Activated T-helper 9 cell treated with anti-CD3 and anti-CD28 coated beads, Interleukin-2, amount 50 U/mL, for 16 hours (primary cell): ENCODE measurements around the gene DCP1B.

Experiments
- DNase-seq: peaks from one replicate; pipeline ENCODE4 v3.0.0-alpha.2; 2020; ENCODE audit warnings: low read depth

Gene DCP1B

DNA sequence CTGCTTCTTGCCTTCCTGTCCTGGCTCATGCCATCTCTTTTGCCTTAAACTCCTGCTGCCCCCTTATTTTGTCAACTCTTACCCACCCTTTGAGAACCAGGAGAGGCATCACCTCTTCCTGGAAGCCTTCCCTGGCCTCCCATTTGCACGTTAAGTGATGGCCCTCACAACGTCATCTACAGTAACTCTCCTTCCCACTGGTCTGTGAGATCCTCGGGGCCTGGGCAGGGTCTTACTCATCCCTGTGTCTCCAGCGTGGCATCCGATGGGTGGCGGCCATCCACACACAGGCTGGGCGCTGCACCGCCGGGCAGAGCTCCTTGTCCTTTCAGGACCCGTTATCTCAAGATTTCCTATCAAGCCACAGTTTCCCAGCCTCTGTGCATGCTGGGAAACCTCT, 69.0 kb downstream of the DCP1B start:
- DNase-seq, result no peak

DNA sequence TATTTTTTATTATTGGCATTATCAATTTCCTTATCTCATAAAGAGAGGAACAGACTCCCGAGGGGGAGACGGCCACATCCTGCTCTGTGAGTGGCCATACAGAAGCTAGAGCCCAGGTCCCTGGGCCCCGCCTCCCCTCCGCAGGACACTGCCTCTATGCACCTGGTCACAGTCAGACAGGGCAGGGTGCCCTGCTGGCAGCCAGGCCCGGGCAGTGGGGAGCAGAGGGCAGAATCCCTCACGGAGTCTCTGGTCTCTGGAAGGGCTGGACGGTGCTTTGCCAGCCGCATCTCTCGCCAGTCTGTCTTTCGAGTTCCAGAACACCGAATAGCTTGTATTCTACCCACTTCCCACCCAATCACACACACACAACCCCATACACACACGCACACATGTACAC, 69.4 kb downstream of the DCP1B start:
- no peak for DNase-seq

DNA sequence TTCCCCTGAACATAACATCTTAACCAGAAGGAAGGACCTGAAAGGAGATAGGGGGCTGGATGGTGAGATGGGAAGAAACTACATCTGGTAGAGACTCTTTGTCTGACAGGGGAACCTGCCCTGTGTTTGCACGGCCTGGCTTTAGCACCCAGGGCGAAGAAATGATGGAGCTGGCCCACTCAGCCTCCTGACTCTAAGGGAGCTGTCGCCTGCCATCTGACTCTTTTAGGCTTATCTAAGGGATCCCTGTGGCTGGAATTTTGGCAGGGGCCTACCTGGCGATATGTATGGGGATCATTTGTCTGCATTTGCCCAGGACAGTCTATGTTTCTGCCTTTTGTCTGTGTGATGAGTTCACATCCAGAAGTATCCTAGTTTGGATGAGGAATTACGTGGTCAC, 70.2 kb downstream of the DCP1B start:
- no peak for DNase-seq

DNA sequence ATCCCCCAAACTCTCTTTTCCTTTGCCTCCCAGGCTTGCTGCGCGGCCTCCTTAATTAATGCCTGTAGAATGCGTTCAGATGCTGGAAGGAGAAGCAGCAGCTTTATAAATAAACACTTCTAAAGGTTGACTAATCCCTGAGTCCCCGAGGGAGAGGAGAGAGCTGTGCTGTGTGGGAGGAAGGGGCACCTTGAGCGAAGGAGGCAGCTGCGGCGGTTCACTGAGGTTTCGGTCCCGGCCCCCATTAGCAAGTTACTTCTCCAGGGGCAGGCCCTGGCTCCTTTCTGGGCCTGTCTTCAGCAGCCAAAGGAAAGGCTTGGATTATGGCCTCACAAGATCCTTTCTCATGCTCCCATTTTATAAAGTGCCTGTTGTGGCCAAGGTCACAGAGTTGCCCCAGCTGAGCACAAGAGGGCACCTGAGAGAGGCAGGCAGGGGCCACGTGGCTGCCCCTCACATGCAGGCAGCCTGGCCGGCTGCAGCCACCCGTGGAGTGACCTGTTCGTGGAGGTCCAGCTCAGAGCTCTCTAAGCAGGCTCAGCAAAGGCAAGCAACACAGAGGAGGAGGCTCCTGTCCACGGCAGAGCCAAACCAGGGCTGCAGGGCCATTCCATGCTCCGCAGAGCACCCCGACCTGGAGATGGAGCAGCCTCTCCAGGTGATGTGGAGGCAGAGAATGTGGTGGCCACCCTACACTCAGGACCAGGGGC, 70.8 kb downstream of the DCP1B start:
- no peak for DNase-seq

DNA sequence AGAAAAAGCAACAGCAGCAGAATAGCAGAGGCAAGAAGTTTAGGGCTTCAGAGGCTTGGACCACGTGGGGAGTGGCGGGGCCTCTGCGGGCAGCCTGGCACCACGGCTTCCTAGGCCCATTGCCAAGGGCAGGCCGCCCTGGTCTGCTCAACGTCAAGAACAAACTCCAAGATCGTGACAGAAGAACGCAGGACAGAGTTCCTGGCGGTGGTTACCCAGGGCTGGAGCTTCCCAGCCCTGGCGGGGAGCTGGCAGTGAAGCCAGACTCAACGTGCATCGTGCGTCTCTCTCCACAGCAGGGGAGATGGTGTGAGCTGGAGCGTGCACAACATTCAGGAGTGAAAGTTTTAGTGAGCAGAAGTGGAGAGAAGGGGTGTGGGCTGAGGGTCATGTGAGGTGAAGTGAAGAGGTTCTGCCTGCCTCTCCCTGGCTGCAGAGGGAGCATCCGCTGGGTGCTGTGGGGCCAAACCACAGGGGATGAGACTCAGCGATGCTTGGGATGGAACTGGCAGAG, 71.9 kb downstream of the DCP1B start:
- no peak for DNase-seq

DNA sequence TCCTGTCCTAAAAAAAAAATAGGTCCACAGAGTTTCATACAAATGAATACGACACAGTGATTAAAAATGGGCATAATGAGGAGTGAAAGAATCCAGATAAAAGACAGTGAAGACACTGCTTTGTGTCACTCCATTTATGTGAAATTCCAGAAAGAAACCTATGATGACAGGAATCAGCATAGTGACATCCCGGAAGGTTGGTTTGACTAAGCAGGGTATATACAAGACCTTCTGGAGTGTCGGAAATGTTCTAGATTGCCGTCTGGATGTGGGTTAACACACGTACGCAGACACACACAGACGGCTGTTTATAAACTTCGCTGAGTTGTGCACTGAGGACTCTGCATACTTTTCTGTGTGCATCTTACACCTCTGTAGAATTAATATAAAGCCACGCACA, 72.6 kb downstream of the DCP1B start:
- DNase-seq, result no peak

DNA sequence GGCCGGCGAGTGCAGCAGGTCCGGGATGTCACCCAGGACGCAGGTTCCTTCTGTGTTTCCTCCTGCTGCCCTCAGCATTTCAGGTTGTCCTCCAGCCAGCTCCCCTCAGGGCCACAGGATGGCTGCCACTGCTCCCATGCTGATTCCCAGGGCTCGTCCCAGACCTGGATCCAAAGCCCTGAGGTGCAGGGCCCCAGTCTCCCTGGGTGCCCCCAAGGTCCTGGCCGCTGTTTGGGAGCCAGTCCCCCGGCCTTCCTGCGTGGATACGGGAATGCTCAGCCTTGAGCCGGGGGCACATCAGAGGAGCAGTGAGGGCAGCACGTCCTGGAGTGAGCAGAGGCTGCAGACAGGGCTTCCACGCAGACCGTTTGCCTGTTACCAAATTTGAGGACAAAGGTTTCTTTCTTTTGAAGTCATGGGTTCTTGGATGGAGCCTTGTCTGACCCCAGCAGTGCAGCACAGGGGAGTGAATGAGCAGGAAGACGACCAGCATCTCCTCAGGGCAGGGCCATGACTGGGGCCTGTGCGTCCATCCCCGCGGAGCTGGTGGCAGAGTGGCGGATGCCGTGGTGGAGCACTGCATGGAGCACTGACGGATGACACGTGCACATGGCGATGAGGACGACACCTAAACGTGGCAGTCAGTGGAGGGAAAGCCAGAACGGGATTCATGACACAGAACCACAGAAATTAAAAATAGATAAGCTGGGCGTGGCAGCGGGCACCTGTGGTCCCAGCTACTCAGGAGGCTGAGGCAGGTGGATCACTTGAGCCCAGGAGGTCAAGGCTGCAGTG, 73.3 kb downstream of the DCP1B start:
- no peak for DNase-seq

DNA sequence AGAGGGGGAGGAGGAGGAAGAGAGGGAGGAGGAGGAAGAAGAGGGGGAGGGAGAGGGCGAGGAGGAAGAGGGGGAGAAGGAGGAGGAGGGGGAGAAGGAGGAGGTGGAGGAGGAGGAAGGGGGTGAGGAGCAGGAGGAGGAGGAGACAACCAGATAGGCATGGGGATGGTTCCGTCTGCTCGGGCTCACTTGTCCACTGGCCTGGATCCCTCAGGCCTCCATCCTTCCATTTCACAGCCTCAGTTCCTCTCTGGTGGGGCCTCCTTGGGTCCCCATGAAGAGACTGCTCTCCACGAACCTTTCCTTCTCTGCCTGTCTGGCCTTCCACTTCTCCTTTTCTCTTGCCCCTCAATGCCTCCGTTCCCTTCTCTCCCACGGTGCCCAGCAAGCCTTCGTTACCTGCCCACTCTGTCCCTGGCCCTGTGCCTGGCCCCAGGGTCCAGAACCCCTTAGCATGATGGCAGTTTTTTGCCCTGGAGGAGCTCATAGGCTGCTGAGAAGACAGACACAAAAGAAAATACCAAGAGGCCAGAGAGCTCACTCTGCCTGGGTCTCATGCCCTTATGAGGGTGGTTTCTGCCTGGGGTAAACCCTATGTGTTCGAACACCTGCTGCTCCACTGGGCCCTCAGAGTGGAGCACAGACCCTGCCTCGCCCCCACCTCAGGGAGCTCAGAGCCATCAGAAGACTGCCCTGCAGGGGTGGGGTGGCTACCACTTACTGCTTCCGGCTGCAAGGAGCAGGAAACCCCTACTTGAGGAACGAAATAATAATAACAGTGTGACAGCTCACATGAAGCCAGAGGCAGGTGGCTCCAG, 74.1 kb downstream of the DCP1B start:
- DNase-seq, result no peak

DNA sequence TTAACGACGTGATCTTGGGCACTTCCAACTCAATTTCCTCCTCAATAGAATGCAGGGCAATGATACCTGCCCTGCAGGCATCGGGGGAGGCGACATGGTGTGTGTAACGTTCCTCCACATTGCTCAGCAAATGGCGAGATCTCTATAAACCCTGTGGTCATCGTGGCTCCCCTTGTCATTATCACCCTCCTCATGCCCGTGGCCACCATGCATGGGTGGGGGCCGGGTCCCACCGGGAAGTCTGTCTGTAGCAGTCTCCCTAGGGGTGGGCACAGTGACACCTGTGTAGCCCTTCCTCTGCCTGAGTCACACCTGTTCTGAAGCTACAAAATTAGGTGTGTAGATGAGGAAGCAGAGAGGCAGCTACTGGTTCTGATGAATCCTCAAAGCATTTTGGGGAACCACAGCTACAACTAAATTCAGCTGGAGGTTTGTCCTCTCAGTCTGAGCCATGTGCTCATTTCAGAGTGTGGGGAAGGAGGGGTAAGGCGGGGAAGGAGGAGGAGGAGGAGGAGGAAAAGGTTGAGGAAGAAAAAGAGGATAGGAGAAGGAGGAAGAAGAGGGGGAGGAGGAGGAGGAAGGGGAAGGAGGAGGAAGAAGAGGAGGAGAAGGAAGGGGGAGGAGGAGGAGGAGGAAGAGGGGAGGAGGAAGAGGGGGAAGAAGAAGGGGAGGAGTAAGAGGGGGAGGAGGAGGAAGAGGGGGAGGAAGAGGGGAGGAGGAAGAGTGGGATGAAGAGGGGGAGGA, 74.8 kb downstream of the DCP1B start:
- DNase-seq, result no peak

DNA sequence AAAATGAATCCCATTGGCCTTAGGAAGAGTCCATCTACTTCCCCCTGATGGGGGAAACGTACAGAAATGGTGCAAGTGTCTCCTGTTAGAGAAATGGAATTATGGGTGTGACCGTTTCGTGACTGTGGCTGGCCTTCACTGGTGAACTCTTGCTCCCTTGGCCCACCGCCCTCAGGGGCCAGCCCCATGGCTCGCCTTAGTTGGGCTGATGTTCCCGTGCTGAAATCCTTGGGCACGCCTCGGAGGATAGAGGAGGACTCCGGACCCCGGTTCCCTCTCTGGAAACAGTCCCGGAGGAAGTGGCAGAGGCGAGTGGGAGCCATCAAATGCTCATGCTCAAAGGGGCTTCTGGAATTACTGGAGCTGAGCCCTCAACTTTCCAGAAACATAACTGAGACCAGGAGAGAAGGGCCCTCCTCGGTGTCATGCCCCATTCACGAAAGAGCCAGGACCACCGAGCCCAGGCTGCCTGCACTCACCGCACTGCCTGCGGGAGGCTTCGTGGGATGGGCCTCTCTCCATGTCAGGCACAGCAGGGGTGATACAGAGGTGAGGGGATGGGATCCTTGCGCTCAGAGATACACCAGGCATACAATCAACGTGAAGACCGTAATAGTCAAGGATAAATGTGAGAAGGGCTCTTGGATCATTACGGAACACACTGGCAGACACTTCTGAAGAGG, 75.7 kb downstream of the DCP1B start:
- DNase-seq, result no peak

DNA sequence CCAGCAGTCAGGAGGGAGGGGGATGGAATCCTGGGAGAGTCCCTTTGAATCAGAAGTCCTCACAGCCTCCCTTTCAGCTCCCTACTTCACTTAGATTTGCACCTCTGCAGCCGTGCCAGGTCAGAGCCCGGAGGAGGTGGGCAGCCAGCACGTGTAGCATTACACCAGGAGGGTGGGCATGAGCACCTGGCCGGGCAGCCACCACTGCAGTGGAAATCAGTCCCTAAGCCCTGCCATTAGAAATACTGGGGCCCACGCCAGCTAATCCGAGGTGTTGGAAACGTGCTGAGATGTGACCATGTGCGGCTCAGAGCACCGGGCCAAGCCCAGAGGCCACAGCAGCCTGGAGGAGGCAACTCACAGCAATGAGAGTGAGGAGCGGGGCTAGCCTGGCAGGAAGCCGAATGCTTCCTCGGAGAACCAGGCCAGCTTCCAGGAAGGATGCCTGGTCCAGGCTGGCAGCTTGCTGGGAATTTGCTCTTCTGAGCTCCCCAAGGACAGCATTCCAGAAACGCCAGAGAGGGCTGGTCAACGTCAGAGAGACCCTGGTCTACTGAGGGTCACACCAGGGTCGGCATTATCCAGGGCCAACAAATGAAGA, 76.4 kb downstream of the DCP1B start:
- DNase-seq, result no peak

DNA sequence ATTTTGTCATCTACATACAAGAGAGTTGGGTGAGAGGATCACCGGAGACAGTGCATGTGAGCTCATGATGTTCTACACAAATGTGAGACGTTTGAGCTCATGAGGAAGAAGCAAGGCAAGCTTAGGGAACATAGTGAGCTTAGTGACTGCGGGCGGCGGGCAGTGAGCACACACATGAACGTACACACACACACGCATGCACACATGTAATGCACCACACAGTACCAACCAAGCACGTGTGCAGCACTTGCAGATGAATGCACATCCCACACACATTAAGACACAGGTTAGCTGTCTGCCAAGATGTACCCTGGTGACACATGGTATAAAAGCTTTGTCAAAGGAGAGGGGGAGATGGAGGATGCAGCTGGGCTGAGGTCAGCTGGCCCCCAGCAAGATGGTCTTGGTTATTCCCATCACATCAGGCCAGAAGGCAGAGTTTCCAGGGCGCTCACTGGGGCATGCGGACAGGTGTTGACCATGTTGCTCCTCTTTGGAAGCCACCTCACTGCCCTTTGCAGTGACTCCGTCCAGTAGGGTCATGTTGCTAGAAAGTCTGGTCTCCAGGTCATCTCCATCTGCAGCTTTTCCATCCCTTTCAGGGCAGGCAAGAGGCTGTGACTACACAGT, 77.1 kb downstream of the DCP1B start:
- DNase-seq, result no peak

DNA sequence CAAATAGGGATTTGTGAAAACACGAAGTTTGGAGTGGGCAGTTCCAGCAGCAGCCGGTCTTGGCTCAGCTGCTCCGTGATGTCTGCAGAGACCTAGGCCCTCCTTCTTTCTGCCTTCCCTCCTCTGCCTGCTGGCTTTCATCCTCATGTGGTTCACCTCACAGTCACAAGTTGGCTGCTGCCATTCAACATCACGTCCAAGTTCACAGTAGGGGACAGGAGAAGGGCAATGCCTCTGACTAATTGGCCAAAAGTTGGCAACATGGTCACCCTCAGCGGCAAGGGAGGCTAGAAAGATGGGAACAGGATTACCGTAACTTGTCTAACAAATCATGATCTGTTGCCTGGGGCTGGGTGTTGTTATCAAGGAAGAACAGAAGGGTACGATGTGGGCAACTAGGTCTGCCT, 78.0 kb downstream of the DCP1B start:
- DNase-seq, result no peak

DNA sequence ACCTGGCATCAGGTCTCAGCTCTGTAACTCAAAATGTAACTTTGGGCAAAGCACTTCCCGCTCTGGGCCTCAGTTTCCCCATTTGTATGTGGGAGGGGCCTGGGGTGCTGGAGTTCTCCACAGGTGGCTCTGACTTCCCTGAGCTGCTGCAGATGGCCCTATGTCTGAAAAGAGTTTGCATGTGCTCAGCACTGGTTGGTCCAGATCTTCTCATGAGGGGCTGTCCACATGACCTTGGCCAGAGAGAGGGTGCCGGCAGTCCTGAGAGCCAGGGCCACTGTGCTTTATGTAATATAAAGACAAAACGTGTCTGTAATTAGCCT, 78.6 kb downstream of the DCP1B start:
- no peak for DNase-seq

DNA sequence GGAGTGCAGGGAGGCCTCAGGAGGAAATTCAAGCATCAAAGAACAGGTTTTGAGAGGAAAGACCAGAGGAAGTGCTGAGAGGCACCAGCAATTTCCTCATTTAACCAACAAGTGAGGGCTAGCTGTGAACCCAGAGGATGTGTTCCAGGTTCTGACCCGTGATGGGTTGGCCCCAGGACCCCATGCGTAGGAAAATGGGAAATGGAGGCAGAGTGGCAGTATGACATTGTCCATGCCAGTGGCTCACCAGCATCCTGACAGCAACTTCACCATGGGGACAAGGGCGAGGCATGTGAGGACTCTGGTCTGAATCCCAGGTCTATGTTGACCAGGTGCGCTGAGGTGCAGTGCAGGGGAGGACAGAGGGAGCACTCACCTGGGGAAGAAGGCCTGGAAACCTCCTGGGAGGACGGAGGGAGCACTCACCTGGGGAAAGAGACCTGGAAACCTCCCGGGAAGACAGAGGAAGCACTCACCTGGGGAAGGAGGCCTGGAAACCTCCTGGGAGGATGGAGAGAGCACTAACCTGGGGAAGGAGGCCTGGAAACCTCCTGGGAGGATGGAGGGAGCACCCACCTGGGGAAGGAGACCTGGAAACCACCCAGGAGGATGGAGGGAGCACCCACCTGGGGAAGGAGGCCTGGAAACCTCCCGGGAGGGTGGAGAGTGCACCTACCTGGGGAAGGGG, 79.1 kb downstream of the DCP1B start:
- no peak for DNase-seq

DNA sequence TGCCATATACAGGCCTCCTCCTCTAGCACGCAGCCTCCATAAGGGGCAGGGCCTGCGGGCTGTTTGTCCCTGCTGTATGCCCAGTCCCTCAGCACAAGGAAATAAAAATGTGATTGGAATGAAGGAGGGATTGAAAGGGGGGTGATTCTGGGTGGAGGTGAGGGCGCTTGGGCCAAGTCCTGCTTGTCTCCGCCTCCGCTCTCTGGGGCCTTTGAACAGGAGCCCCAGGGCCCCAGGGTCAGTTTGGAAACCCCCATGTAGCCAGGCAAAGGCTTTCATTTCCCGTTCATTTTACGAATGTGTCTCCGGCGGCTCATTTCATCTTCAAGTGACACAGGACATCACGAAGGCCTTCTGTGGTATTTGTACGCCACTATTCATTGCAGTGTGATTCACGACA, 81.3 kb downstream of the DCP1B start:
- no peak for DNase-seq

DNA sequence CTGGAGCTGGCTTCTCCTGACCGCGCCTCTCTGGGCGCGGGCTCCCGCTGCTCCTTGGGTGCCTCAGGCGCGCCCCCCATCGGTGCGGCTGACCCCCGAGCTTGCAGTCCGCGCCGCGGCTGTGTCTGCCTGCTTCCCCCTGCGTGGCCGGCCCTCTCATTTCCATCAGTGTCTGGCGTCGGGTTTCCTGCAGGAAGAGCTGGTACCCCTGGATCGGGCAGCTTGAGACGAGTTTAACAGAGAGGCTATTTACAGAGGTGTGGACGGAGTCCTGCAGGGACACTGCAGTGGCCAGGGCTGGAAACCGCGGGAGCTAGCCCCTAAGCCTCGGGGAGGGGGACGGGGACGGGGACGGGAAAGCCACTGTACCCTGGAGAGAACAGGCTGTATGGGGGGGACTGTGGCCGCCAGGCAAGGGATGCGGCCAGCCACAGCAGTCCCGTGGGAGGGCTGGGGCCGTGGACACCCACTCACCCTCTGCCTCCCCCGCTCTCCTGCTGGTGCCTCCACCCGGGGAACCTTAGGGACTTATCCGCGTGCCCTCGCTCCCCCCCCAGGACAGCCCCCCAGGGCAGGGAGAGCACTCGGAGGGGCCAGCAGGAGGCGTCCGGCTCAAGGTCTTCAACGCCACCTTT, 82.1 kb downstream of the DCP1B start:
- no peak for DNase-seq

DNA sequence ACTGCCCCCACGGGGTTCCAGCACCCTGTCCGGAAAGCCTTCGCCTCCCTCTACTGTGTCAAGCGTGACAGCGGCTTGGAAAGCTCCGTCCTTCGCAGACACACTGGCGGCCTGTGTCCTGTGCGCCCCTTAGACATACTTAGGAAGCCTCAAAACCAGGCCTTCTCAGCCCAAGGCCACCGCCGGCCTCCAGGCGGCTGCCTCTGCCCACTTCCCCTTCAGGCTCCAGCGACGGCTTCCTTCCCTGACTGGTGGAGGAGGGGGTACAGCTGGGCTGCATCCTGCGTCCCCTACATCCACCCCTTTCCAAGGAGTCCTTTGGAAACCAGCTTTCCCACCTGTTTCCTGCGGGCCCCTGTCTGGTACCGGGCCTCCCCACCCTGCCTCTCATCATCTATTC, 83.3 kb downstream of the DCP1B start:
- DNase-seq, result no peak

DNA sequence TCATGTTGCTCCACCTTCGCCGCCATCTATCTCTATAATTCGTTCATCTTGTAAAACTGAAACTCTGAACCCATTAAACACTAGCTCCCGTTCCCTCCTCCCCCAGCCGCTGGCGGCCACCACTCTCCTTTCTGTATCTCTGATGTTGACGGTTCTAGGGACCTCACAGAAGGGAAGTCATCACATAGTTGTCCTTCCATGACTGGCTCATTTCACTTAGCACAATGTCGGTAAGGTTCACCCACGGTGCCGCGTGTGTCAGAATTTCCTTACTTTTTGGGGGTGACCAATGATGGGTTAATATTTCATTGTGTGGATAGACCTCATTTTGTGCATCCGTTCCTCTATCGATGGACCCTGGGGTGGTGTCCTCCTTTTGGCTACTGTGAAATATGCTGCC, 83.8 kb downstream of the DCP1B start:
- no peak for DNase-seq

DNA sequence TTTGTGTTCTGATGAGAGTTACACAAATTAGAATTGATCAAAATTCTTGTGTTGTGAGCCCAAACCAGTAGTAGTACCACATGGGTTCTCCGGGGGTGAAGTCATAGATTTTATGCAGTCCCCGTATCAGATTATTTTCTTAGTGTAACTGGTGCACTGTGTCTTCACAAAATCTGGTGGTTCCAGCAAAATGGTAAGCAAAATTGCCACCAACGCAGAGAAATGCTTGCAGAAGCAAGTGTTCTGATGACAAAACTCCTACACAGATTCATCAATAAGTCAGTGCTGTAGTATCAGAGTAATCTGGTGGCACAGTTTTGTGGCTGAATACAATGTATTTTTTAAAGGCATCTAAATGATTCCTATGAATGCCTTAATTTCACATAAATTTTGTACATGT, 84.5 kb downstream of the DCP1B start:
- no peak for DNase-seq
